Natural killer cell treated with Interleukin-12 subunit alpha and Interleukin-12 subunit beta and Interleukin-15 and Interleukin-18, amount 100 ng/mL, for 72 hours (primary cell): Measurements from ENCODE around the gene CTNNA1. TPM values are rescaled to one million over a fixed set of nuclear protein-coding genes. Genes with fewer than 3 reads are reported as not detected.
"Not testable (repeated sequence)": the region's sequence is repeated elsewhere in the genome, so short reads cannot be mapped to it uniquely, and the experiment has no call there.

Experiments used
- ATAC-seq, 2 donors: fragments of 150-1000 bp; cut with Tn5 transposase in 1 of 2; sonication (Bioruptor Pico), chemical (Tn5 transposase) in 1 of 2; 2 replicates each; pipeline ENCODE4 v1.10.0; 2021
- DNase-seq: peaks from one replicate; pipeline ENCODE4 v3.0.0; 2022; ENCODE audit warnings: low spot score
- H3K27ac Mint-ChIP-seq, 2 donors: 1 replicate in 1 of 2; 2 replicates in 1 of 2; pipeline ENCODE4 v1.8.0; 2022; ENCODE audit warnings: mixed read lengths in 2 of 2, mild to moderate bottlenecking in 1 of 2, moderate library complexity in 1 of 2
- H3K27me3 Mint-ChIP-seq, 2 donors: 1 replicate in 1 of 2; 2 replicates in 1 of 2; pipeline ENCODE4 v1.8.0; 2022; ENCODE audit warnings: mixed read lengths in 2 of 2
- H3K36me3 Mint-ChIP-seq: one replicate; pipeline ENCODE4 v1.8.0; 2022; ENCODE audit warnings: mixed read lengths
- H3K4me1 Mint-ChIP-seq, 2 donors: 1 replicate in 1 of 2; 2 replicates in 1 of 2; pipeline ENCODE4 v1.8.0; 2022; ENCODE audit warnings: low read depth in 2 of 2, mixed read lengths in 2 of 2, mild to moderate bottlenecking in 1 of 2
- H3K4me3 Mint-ChIP-seq: one replicate; pipeline ENCODE4 v1.8.0; 2022; ENCODE audit warnings: mixed read lengths
- H3K9me3 Mint-ChIP-seq: 2 replicates; pipeline ENCODE4 v1.8.0; 2022; ENCODE audit warnings: mixed read lengths
- total RNA-seq, 2 donors: library from RNA; stranded (reverse); gene quantifications; one replicate each; pipeline ENCODE4 v1.2.3, GENCODE V29; 2022

Gene CTNNA1
- total RNA-seq, 2 donors from 2014 or later = 50.6 to 65.8 TPM

- no peak for ATAC-seq
These were observed 16.9 kb upstream of the CTNNA1 start for GRCh38 chr5:138736293-138736692.

GRCh38 chr5:138737494-138738265 is 15.5 kb upstream of the CTNNA1 start:
- Mint-ChIP-seq H3K27ac (no peak overlapping the region), H3K4me1 (peaks cover 8 to 10% of the 10 kb centered on the region in 2 donors), H3K27me3 (peaks cover 8% of the 10 kb centered on the region in 2 donors), H3K36me3 (no peaks in the 10 kb centered on the region), H3K9me3 (no peaks in the 10 kb centered on the region), H3K4me3 (no peak overlapping the region)
- DNase-seq (no peak), ATAC-seq (no peak)

More at GRCh38 chr5:138736293-138736692, 16.9 kb upstream of the CTNNA1 start:
- Mint-ChIP-seq H3K27me3 (peaks cover 8% of the 10 kb centered on the region in 2 donors), H3K27ac (no peak overlapping the region), H3K4me3 (no peak overlapping the region), H3K36me3 (no peaks in the 10 kb centered on the region), H3K4me1 (no peaks in the 10 kb centered on the region), H3K9me3 (no peaks in the 10 kb centered on the region)
- DNase-seq = no peak

- DNase-seq (no peak), ATAC-seq (no peak)
- Mint-ChIP-seq H3K4me3 (no peak overlapping the region), H3K27me3 (peaks cover 4 to 8% of the 10 kb centered on the region in 2 donors), H3K36me3 (no peaks in the 10 kb centered on the region), H3K9me3 (no peaks in the 10 kb centered on the region), H3K4me1 (peaks cover 10 to 14% of the 10 kb centered on the region in 2 donors), H3K27ac (no peak overlapping the region)
These were observed 14.8 kb upstream of the CTNNA1 start for GRCh38 chr5:138738399-138738798.

- Mint-ChIP-seq H3K4me3 (no peak overlapping the region), H3K9me3 (no peaks in the 10 kb centered on the region), H3K4me1 (peaks cover 10 to 14% of the 10 kb centered on the region in 2 donors), H3K27me3 (peaks cover 4 to 8% of the 10 kb centered on the region in 2 donors), H3K36me3 (no peaks in the 10 kb centered on the region), H3K27ac (no peak overlapping the region)
- DNase-seq (no peak), ATAC-seq (no peak)
These were observed 13.3 kb upstream of the CTNNA1 start for GRCh38 chr5:138739938-138740337.

GRCh38 chr5:138743484-138743883 is 9.7 kb upstream of the CTNNA1 start:
- H3K36me3 Mint-ChIP-seq = no peaks in the 10 kb centered on the region
- peak overlapping the region in 1 of 2 donors; percentile 76 for H3K27ac Mint-ChIP-seq
- H3K4me1 Mint-ChIP-seq = peaks cover 10 to 14% of the 10 kb centered on the region in 2 donors
- no peak for ATAC-seq
- H3K9me3 Mint-ChIP-seq = no peaks in the 10 kb centered on the region
- no peak for DNase-seq
- H3K27me3 Mint-ChIP-seq = no peaks in the 10 kb centered on the region
- H3K4me3 Mint-ChIP-seq = no peak overlapping the region

GRCh38 chr5:138745268-138745667 is 8.0 kb upstream of the CTNNA1 start:
- Mint-ChIP-seq H3K4me1 (peaks cover 10 to 14% of the 10 kb centered on the region in 2 donors), H3K27me3 (no peaks in the 10 kb centered on the region), H3K36me3 (no peaks in the 10 kb centered on the region), H3K9me3 (no peaks in the 10 kb centered on the region), H3K27ac (no peak overlapping the region), H3K4me3 (no peak overlapping the region)
- ATAC-seq (no peak), DNase-seq (no peak)

- no peaks in the 10 kb centered on the region for H3K9me3 Mint-ChIP-seq
- no peaks in the 10 kb centered on the region for H3K27me3 Mint-ChIP-seq
- DNase-seq (no peak), ATAC-seq (no peak)
- H3K4me3 Mint-ChIP-seq = no peak overlapping the region
- no peak overlapping the region for H3K27ac Mint-ChIP-seq
- peaks cover 0 to 5% of the 10 kb centered on the region in 2 donors for H3K4me1 Mint-ChIP-seq
- H3K36me3 Mint-ChIP-seq = no peaks in the 10 kb centered on the region
These were observed 4.6 kb upstream of the CTNNA1 start for GRCh38 chr5:138748630-138749081.

- Mint-ChIP-seq H3K4me1 (peaks cover 7 to 11% of the 10 kb centered on the region in 2 donors), H3K27me3 (peaks cover 0 to 13% of the 10 kb centered on the region in 2 donors)
These were observed 1.9 kb upstream of the CTNNA1 start for GRCh38 chr5:138751344-138751743.

GRCh38 chr5:138752341-138752950 is 779 bp upstream of the CTNNA1 start:
- Mint-ChIP-seq H3K4me1 (peaks cover 16% of the 10 kb centered on the region in 2 donors), H3K27me3 (peaks cover 0 to 21% of the 10 kb centered on the region in 2 donors), H3K36me3 (peaks cover 1% of the 10 kb centered on the region), H3K27ac (peak overlapping the region in 1 of 2 donors; percentile 48), H3K9me3 (no peaks in the 10 kb centered on the region), H3K4me3 (peak overlapping the region; percentile 69)
- DNase-seq = no peak
- ATAC-seq = no peak

More at GRCh38 chr5:138751344-138751743, 1.9 kb upstream of the CTNNA1 start:
- not testable (repeated sequence) for ATAC-seq, DNase-seq, H3K9me3 Mint-ChIP-seq, H3K4me3 Mint-ChIP-seq, H3K27ac Mint-ChIP-seq, H3K36me3 Mint-ChIP-seq

GRCh38 chr5:138753794-138754698 is 821 bp downstream of the CTNNA1 start:
- H3K36me3 Mint-ChIP-seq = peaks cover 9% of the 10 kb centered on the region
- DNase-seq (no peak), ATAC-seq (no peak)
- H3K4me3 Mint-ChIP-seq = peak overlapping the region; percentile 74
- H3K27me3 Mint-ChIP-seq = peaks cover 0 to 21% of the 10 kb centered on the region in 2 donors
- H3K27ac Mint-ChIP-seq = peak overlapping the region; percentile 0 to 37
- peaks cover 16 to 19% of the 10 kb centered on the region in 2 donors for H3K4me1 Mint-ChIP-seq
- H3K9me3 Mint-ChIP-seq = no peaks in the 10 kb centered on the region

- Mint-ChIP-seq H3K4me3 (peak overlapping the region; percentile 74), H3K9me3 (no peaks in the 10 kb centered on the region), H3K27ac (peak overlapping the region; percentile 0 to 37), H3K36me3 (peaks cover 9% of the 10 kb centered on the region), H3K27me3 (peaks cover 0 to 21% of the 10 kb centered on the region in 2 donors), H3K4me1 (peaks cover 16 to 19% of the 10 kb centered on the region in 2 donors)
- DNase-seq (no peak), ATAC-seq (no peak)
These were observed 1.5 kb downstream of the CTNNA1 start for GRCh38 chr5:138754699-138755057.

- H3K4me1 Mint-ChIP-seq = peaks cover 16 to 19% of the 10 kb centered on the region in 2 donors
- peak overlapping the region; percentile 43 for H3K4me3 Mint-ChIP-seq
- H3K27ac Mint-ChIP-seq = no peak overlapping the region
- H3K9me3 Mint-ChIP-seq = no peaks in the 10 kb centered on the region
- ATAC-seq = no peak
- no peak for DNase-seq
- peaks cover 9% of the 10 kb centered on the region for H3K36me3 Mint-ChIP-seq
- H3K27me3 Mint-ChIP-seq = peaks cover 0 to 21% of the 10 kb centered on the region in 2 donors
These were observed 2.0 kb downstream of the CTNNA1 start for GRCh38 chr5:138755084-138755748.
